Smooth muscle cell (in vitro differentiated cells): ENCODE measurements around the gene PRMT2. TPM values are rescaled to one million over a fixed set of nuclear protein-coding genes. Genes with fewer than 3 reads are reported as not detected.
A peak's percentile ranks its signal among the peaks of the same experiment; 100 is the strongest.

Source experiments
- DNase-seq: peaks from one replicate; lab custom pipeline; 2025; ENCODE audit not compliant: unreplicated experiment; lab: John Stamatoyannopoulos, UW
- H2AFZ ChIP-seq: fragments of 200-600 bp; sonication (generic); 2 replicates; pipeline ENCODE4 v1.6.0; 2016; ENCODE audit warnings: antibody characterized with exemption, low read depth, mild to moderate bottlenecking
- H3F3A ChIP-seq: fragments of 200-600 bp; sonication (generic); 2 replicates; pipeline ENCODE4 v1.6.0; 2017; ENCODE audit warnings: antibody characterized with exemption, low read depth
- H3K27ac ChIP-seq: fragments of 200-600 bp; sonication (generic); 2 replicates; pipeline ENCODE4 v1.5.1; 2016; ENCODE audit warnings: low read depth, mild to moderate bottlenecking
- H3K27me3 ChIP-seq: fragments of 200-600 bp; sonication (generic); 2 replicates; pipeline ENCODE4 v1.6.1; 2016; ENCODE audit warnings: low read depth, mild to moderate bottlenecking
- H3K36me3 ChIP-seq: fragments of 200-600 bp; sonication (generic); 2 replicates; pipeline ENCODE4 v1.5.1; 2016; ENCODE audit warnings: low read depth
- H3K4me1 ChIP-seq: fragments of 200-600 bp; sonication (generic); 2 replicates; pipeline ENCODE4 v1.5.1; 2016; ENCODE audit warnings: low read depth
- H3K4me2 ChIP-seq: fragments of 200-600 bp; sonication (generic); 2 replicates; pipeline ENCODE4 v1.6.0; 2016; ENCODE audit warnings: mild to moderate bottlenecking
- H3K4me3 ChIP-seq: fragments of 200-600 bp; sonication (generic); 2 replicates; pipeline ENCODE4 v1.5.1; 2016; ENCODE audit warnings: mild to moderate bottlenecking
- H3K79me2 ChIP-seq: fragments of 200-600 bp; sonication (generic); 2 replicates; pipeline ENCODE4 v1.6.0; 2016; ENCODE audit warnings: low read depth, mild to moderate bottlenecking
- H3K9ac ChIP-seq: fragments of 200-600 bp; sonication (generic); 2 replicates; pipeline ENCODE4 v1.6.0; 2016; ENCODE audit warnings: low read depth
- H3K9me3 ChIP-seq: fragments of 200-600 bp; sonication (generic); replicated peaks from 2 replicates; pipeline ENCODE4 v1.5.1; 2016; ENCODE audit warnings: low read depth
- H4K20me1 ChIP-seq: fragments of 200-600 bp; sonication (generic); 2 replicates; pipeline ENCODE4 v1.6.0; 2016; ENCODE audit warnings: low read depth
- CTCF ChIP-seq: fragments of 200-600 bp; sonication (generic); IDR thresholded peaks from 2 replicates; pipeline ENCODE4 v1.5.1; 2017; ENCODE audit warnings: borderline replicate concordance, mild to moderate bottlenecking, antibody characterized with exemption; ENCODE audit not compliant: insufficient read depth, poor library complexity, severe bottlenecking
- WGBS: methylation state at CpG from one replicate; pipeline ENCODE4 v1.1.7; 2016; ENCODE audit warnings: low lambda C conversion rate; 5-methylcytosine and 5-hydroxymethylcytosine counted together
- polyA plus RNA-seq: library from polyadenylated mRNA; unstranded; fragments of >200 nt; fragmentation: Nextera tagmentation; extraction: Ambion mirVana; gene quantifications from 2 replicates; pipeline ENCODE4 v1.2.1, GENCODE V29; 2016
- total RNA-seq: library from RNA; depleted of rRNA; stranded (reverse); fragments of >200 nt; gene quantifications from 2 replicates; pipeline ENCODE4 v1.2.3, GENCODE V29; 2014

The PRMT2 gene
- total and polyA plus RNA-seq, 2 experiments from 2014 or later: 61.9 to 97.9 TPM

- Histone ChIP-seq H3K4me2 (no peak overlapping the region), H2AFZ (peak overlapping the region; percentile 58), H3F3A (no peaks in the 10 kb centered on the region), H3K27me3 (no peaks in the 10 kb centered on the region), H3K27ac (no peak overlapping the region), H3K79me2 (no peaks in the 10 kb centered on the region), H3K4me1 (peaks cover 14% of the 10 kb centered on the region), H3K36me3 (no peaks in the 10 kb centered on the region), H3K9me3 (peaks cover 7% of the 10 kb centered on the region), H3K4me3 (no peak overlapping the region), H3K9ac (no peak overlapping the region), H4K20me1 (no peaks in the 10 kb centered on the region)
- DNase-seq: no peak
- TF ChIP-seq CTCF: no peak
- WGBS: 87% methylated on average over 9 of the region's 9 CpGs
Measured at GRCh38 chr21:46621457-46622182, 13.9 kb upstream of the PRMT2 start.

DNA sequence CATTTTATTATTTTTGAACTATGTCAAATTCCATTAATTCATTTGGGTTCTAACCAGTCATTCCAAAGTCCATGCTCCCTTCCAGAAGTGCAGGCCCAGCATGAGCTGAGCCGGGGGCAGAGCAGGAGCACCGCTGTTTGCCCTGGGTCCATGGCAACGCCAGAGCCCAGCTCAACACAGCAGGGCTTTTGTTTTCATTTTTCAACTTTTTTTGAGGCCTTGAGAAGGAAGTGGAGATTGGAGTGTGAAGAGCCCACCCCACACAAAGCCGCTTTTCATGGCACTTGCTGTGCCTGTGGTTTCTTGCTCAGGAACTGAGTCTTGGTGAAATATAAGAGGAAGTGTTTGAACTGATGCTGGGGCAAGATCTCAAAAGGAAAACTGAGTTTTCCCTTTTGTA is 13.2 kb upstream of the PRMT2 start:
- peaks cover 14% of the 10 kb centered on the region for H3K4me1 ChIP-seq
- no peaks in the 10 kb centered on the region for H4K20me1 ChIP-seq
- H3F3A ChIP-seq: no peaks in the 10 kb centered on the region
- H3K4me2 ChIP-seq: no peak overlapping the region
- H3K9me3 ChIP-seq: peaks cover 7% of the 10 kb centered on the region
- DNase-seq: no peak
- peak overlapping the region; percentile 58 for H2AFZ ChIP-seq
- H3K79me2 ChIP-seq: no peaks in the 10 kb centered on the region
- H3K27me3 ChIP-seq: no peaks in the 10 kb centered on the region
- WGBS: 69% methylated on average over 4 of the region's 4 CpGs
- TF ChIP-seq CTCF: no peak
- H3K36me3 ChIP-seq: no peaks in the 10 kb centered on the region
- H3K9ac ChIP-seq: no peak overlapping the region
- no peak overlapping the region for H3K4me3 ChIP-seq
- H3K27ac ChIP-seq: no peak overlapping the region

- Histone ChIP-seq H3K4me2 (no peak overlapping the region), H3K9ac (no peak overlapping the region), H3K79me2 (no peaks in the 10 kb centered on the region), H3K9me3 (peaks cover 7% of the 10 kb centered on the region), H3K36me3 (no peaks in the 10 kb centered on the region), H2AFZ (no peak overlapping the region), H3K4me3 (no peak overlapping the region), H3F3A (no peaks in the 10 kb centered on the region), H3K27me3 (no peaks in the 10 kb centered on the region), H3K4me1 (peaks cover 14% of the 10 kb centered on the region), H4K20me1 (no peaks in the 10 kb centered on the region), H3K27ac (no peak overlapping the region)
- no peak for DNase-seq
- 92% methylated on average over 16 of the region's 16 CpGs for WGBS
- no peak for TF ChIP-seq CTCF
Measured at GRCh38 chr21:46624050-46624449, 11.4 kb upstream of the PRMT2 start.

DNA sequence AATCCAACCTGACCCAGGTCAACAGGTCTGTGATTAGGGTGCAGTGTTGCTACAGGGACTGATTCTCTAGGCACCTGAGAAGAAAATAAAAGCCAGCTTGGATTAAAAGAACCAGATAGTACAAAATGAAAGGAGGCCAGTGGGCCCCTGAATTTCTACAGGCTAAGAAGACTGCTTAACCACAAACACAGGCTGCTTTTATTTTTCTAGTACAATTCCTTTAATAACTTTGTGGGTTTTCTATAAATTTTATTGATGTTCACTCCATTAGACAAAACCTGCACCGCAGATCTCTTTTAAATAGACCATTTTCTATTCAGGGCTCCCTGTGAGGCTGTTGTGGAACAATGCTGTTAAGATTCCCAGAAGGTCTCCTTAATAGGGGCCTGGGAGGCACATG is 9.7 kb upstream of the PRMT2 start:
- DNase-seq: no peak
- H3K9ac ChIP-seq: no peak overlapping the region
- H4K20me1 ChIP-seq: no peaks in the 10 kb centered on the region
- peaks cover 7% of the 10 kb centered on the region for H3K9me3 ChIP-seq
- H3F3A ChIP-seq: no peaks in the 10 kb centered on the region
- H3K27me3 ChIP-seq: no peaks in the 10 kb centered on the region
- no peak overlapping the region for H3K4me3 ChIP-seq
- H3K4me2 ChIP-seq: no peak overlapping the region
- H3K36me3 ChIP-seq: no peaks in the 10 kb centered on the region
- H3K4me1 ChIP-seq: peaks cover 14% of the 10 kb centered on the region
- WGBS: 90% methylated on average over 1 of the region's 1 CpG
- H3K27ac ChIP-seq: no peak overlapping the region
- no peaks in the 10 kb centered on the region for H3K79me2 ChIP-seq
- no peak overlapping the region for H2AFZ ChIP-seq
- no peak for TF ChIP-seq CTCF
